ENCODE data around the gene ZBTB32. TPM values are rescaled to one million over a fixed set of nuclear protein-coding genes. Genes with fewer than 3 reads are reported as not detected.
A peak's percentile ranks its signal among the peaks of the same experiment; 100 is the strongest.

The ZBTB32 gene
- total RNA-seq, 1 experiment from 2014 or later: not detected

GRCh38 chr19:35710784-35711723 lies 6.7 kb downstream of the ZBTB32 start:
- Histone ChIP-seq H3K4me2 (ENCODE audit: low read length) (0 out of 2 replicates have a peak overlapping the region, but pooled peaks have one; percentile 6), H3F3A (ENCODE audit: low read length, unreplicated experiment) (no peaks in the 10 kb centered on the region), H2AFZ (ENCODE audit: low read length) (no peak overlapping the region), H3K9me2 (replicated peaks; ENCODE audit: low read length) (no peaks in the 10 kb centered on the region), H3K9me3 (ENCODE audit: low read length) (no peaks in the 10 kb centered on the region), H3K79me2 (ENCODE audit: low read length) (peaks cover 8% of the 10 kb centered on the region; the same call in 1 of the 2 replicates), H3K4me1 (ENCODE audit: insufficient read depth, low read length) (peaks cover 7% of the 10 kb centered on the region; the same call in 1 of the 2 replicates), H3K27me3 (ENCODE audit: low read length) (no peaks in the 10 kb centered on the region), H3K27ac (ENCODE audit: low read length) (no peak overlapping the region), H3K9ac (ENCODE audit: low read length) (no peak overlapping the region), H3K36me3 (ENCODE audit: low read depth, low read length) (no peaks in the 10 kb centered on the region), H4K20me1 (ENCODE audit: low read length) (no peaks in the 10 kb centered on the region), H3K4me3 (ENCODE audit: low read length) (no peak overlapping the region)
- TF ChIP-seq CTCF (conservative IDR thresholded peaks at IDR 0.05; ENCODE audit: low read depth, low read length) (no peak), EZH2phosphoT487 (IDR thresholded peaks at IDR 0.05; ENCODE audit: borderline replicate concordance, low read length) (no peak), EZH2 (IDR thresholded peaks at IDR 0.05; ENCODE audit: low read length, unreplicated experiment) (no peak)
- BruUV-seq (replicated peaks): no TSS peak
- ChIA-PET POLR2A (ENCODE audit: unreplicated experiment) (interaction anchor here (0.6 kb wide), 1 partner anchor 120 kb away, joined by 3 read pairs; no protein-coding TSS in a partner anchor), CTCF (no interaction called here)
- intact Hi-C loops (cut with micrococcal nuclease): loop anchor here (10.0 kb wide), 1 partner anchor 224 kb away; the partner anchor contains the start of gene LRFN3
- DNase-seq (no peak), ATAC-seq (peak; percentile 59)

GRCh38 chr19:35712567-35713505 lies 8.5 kb downstream of the ZBTB32 start:
- CTCF ChIA-PET: interaction anchor here (0.6 kb wide), 1 partner anchor 65 kb away, joined by 7 read pairs; the partner anchor contains the start of gene COX6B1
- peaks cover 14% of the 10 kb centered on the region; the same call in 1 of the 2 replicates for H3K4me1 ChIP-seq (ENCODE audit: insufficient read depth, low read length)
- intact Hi-C loops (cut with micrococcal nuclease): loop anchor here (10.0 kb wide), 1 partner anchor 222 kb away; the partner anchor contains the start of gene LRFN3
- no peaks in the 10 kb centered on the region for H4K20me1 ChIP-seq (ENCODE audit: low read length)
- DNase-seq: no peak
- no TSS peak for BruUV-seq (replicated peaks)
- H3K9me3 ChIP-seq (ENCODE audit: low read length): no peaks in the 10 kb centered on the region
- no peaks in the 10 kb centered on the region for H3K9me2 ChIP-seq (replicated peaks; ENCODE audit: low read length)
- no peak overlapping the region for H3K4me3 ChIP-seq (ENCODE audit: low read length)
- H3K27ac ChIP-seq (ENCODE audit: low read length): no peak overlapping the region
- H3F3A ChIP-seq (ENCODE audit: low read length, unreplicated experiment): no peaks in the 10 kb centered on the region
- H3K4me2 ChIP-seq (ENCODE audit: low read length): no peak overlapping the region
- no peak for TF ChIP-seq EZH2 (IDR thresholded peaks at IDR 0.05; ENCODE audit: low read length, unreplicated experiment)
- TF ChIP-seq CTCF (conservative IDR thresholded peaks at IDR 0.05; ENCODE audit: low read depth, low read length): no peak
- no peak for TF ChIP-seq EZH2phosphoT487 (IDR thresholded peaks at IDR 0.05; ENCODE audit: borderline replicate concordance, low read length)
- ATAC-seq: no peak
- H3K36me3 ChIP-seq (ENCODE audit: low read depth, low read length): no peaks in the 10 kb centered on the region
- H3K27me3 ChIP-seq (ENCODE audit: low read length): no peaks in the 10 kb centered on the region
- H3K9ac ChIP-seq (ENCODE audit: low read length): no peak overlapping the region
- H2AFZ ChIP-seq (ENCODE audit: low read length): no peak overlapping the region
- peaks cover 10% of the 10 kb centered on the region; the same call in 1 of the 2 replicates for H3K79me2 ChIP-seq (ENCODE audit: low read length)
- POLR2A ChIA-PET (ENCODE audit: unreplicated experiment): no interaction called here
